HG03196 (cell line): Measurements from ENCODE around the gene CGB2.
"Not testable (repeated sequence)": the region's sequence is repeated elsewhere in the genome, so short reads cannot be mapped to it uniquely, and the experiment has no call there.

Experiments used
- ATAC-seq: cut with Tn5 transposase; IDR thresholded peaks from one replicate; pipeline ENCODE4 v1.9.1; 2021; ENCODE audit not compliant: unreplicated experiment

Gene CGB2

GRCh38 chr19:49009828-49010227, 21.9 kb upstream of the CGB2 start:
- ATAC-seq, result no peak

GRCh38 chr19:49010453-49010852, 21.2 kb upstream of the CGB2 start:
- ATAC-seq, result no peak

- ATAC-seq, result no peak
Observed at GRCh38 chr19:49011194-49011593, 20.5 kb upstream of the CGB2 start.

- no peak for ATAC-seq
Observed at GRCh38 chr19:49014123-49014869, 17.4 kb upstream of the CGB2 start.

- no peak for ATAC-seq
Observed at GRCh38 chr19:49014870-49015255, 16.8 kb upstream of the CGB2 start.

GRCh38 chr19:49016067-49016839, 15.4 kb upstream of the CGB2 start:
- ATAC-seq, result no peak

- ATAC-seq, result no peak
Observed at GRCh38 chr19:49017041-49017665, 14.5 kb upstream of the CGB2 start, which contains the start of gene LHB. LHB (minus strand) TSS chr19:49017091; CDS start chr19:49017081, 10 bp downstream.

- ATAC-seq, result no peak
Observed at GRCh38 chr19:49017666-49018351, 13.9 kb upstream of the CGB2 start.

GRCh38 chr19:49018388-49019241, 13.1 kb upstream of the CGB2 start:
- ATAC-seq, result not testable (repeated sequence)

- ATAC-seq, result no peak
Observed at GRCh38 chr19:49019242-49019932, 12.3 kb upstream of the CGB2 start.

- ATAC-seq, result no peak
Observed at GRCh38 chr19:49020342-49020741, 11.3 kb upstream of the CGB2 start.

GRCh38 chr19:49020931-49021895, 10.5 kb upstream of the CGB2 start:
- ATAC-seq, result no peak

GRCh38 chr19:49022116-49022515, 9.6 kb upstream of the CGB2 start:
- ATAC-seq, result no peak

- not testable (repeated sequence) for ATAC-seq
Observed at GRCh38 chr19:49024233-49024632, 7.5 kb upstream of the CGB2 start, which contains the start of gene CGB3. CGB3 (minus strand) TSS chr19:49024333; CDS start chr19:49023971, 362 bp downstream.

GRCh38 chr19:49025088-49025487, 6.6 kb upstream of the CGB2 start:
- not testable (repeated sequence) for ATAC-seq

- not testable (repeated sequence) for ATAC-seq
Observed at GRCh38 chr19:49025599-49025998, 6.1 kb upstream of the CGB2 start.

GRCh38 chr19:49028686-49029085, 3.0 kb upstream of the CGB2 start:
- ATAC-seq, result not testable (repeated sequence)

- ATAC-seq, result not testable (repeated sequence)
Observed at GRCh38 chr19:49029749-49030148, 1.9 kb upstream of the CGB2 start.
